GM18861 (cell line): Measurements from ENCODE around the gene CD19.
"Not testable (repeated sequence)": the region's sequence is repeated elsewhere in the genome, so short reads cannot be mapped to it uniquely, and the experiment has no call there.

Experiments used
- ATAC-seq: cut with Tn5 transposase; IDR thresholded peaks from one replicate; pipeline ENCODE4 v1.9.1; 2021; ENCODE audit not compliant: unreplicated experiment

The CD19 gene

GRCh38 chr16:28905800-28906372 is 25.9 kb upstream of the CD19 start:
- no peak for ATAC-seq

- ATAC-seq, result no peak
These were observed 21.4 kb upstream of the CD19 start for GRCh38 chr16:28910086-28911031.

- no peak for ATAC-seq
These were observed 19.2 kb upstream of the CD19 start for GRCh38 chr16:28912558-28912957.

GRCh38 chr16:28913946-28914724 is 17.6 kb upstream of the CD19 start:
- no peak for ATAC-seq

GRCh38 chr16:28915181-28915580 is 16.6 kb upstream of the CD19 start:
- ATAC-seq, result no peak

- ATAC-seq, result no peak
These were observed 14.7 kb upstream of the CD19 start for GRCh38 chr16:28917095-28917494.

GRCh38 chr16:28918698-28919097 is 13.1 kb upstream of the CD19 start:
- ATAC-seq, result no peak

GRCh38 chr16:28923231-28923587 is 8.6 kb upstream of the CD19 start:
- no peak for ATAC-seq

GRCh38 chr16:28923652-28924398 is 7.9 kb upstream of the CD19 start:
- peak; percentile 62 for ATAC-seq

GRCh38 chr16:28924399-28924761 is 7.4 kb upstream of the CD19 start:
- no peak for ATAC-seq

GRCh38 chr16:28924762-28925385 is 6.9 kb upstream of the CD19 start, which contains the start of gene RABEP2:
Gene RABEP2 (minus strand): TSS chr16:28925238. CDS start chr16:28925163, 75 bp downstream.
- peak; percentile 38 for ATAC-seq

- peak; percentile 25 for ATAC-seq
These were observed 6.2 kb upstream of the CD19 start for GRCh38 chr16:28925386-28926228.

GRCh38 chr16:28926284-28926683 is 5.5 kb upstream of the CD19 start:
- ATAC-seq, result not testable (repeated sequence)

- ATAC-seq, result no peak
These were observed 4.0 kb upstream of the CD19 start for GRCh38 chr16:28927815-28928214.

GRCh38 chr16:28930203-28930602 is 1.6 kb upstream of the CD19 start:
- ATAC-seq, result no peak

GRCh38 chr16:28930652-28931051 is 1.1 kb upstream of the CD19 start:
- ATAC-seq, result no peak

- no peak for ATAC-seq
These were observed 769 bp downstream of the CD19 start for GRCh38 chr16:28932339-28933141.

GRCh38 chr16:28933171-28933570 is 1.4 kb downstream of the CD19 start:
- ATAC-seq, result no peak

GRCh38 chr16:28935346-28935745 is 3.6 kb downstream of the CD19 start:
- ATAC-seq, result no peak
